ENCODE results near the gene BTN1A1.

BTN1A1 gene

GRCh38 chr6:26514984-26515383, 14.9 kb downstream of the BTN1A1 start:
- no peaks in the 10 kb centered on the region for H3K36me3 ChIP-seq (ENCODE audit: control insufficient read depth, low read length)
- TF ChIP-seq EZH2phosphoT487 (IDR thresholded peaks at IDR 0.05; ENCODE audit: borderline replicate concordance, low read length) (no peak), CTCF (IDR thresholded peaks at IDR 0.05; ENCODE audit: low read depth, low read length, poor library complexity, severe bottlenecking) (no peak)
- H3K4me1 ChIP-seq (ENCODE audit: control insufficient read depth, low read length), result peaks cover 13% of the 10 kb centered on the region
- no peaks in the 10 kb centered on the region for H3K27me3 ChIP-seq (ENCODE audit: control insufficient read depth, low read length)
- no peaks in the 10 kb centered on the region for H4K20me1 ChIP-seq (ENCODE audit: control insufficient read depth, insufficient read depth, low read depth, low read length)
- H3K4me3 ChIP-seq (ENCODE audit: low read length), result no peak overlapping the region
- no peaks in the 10 kb centered on the region for H3K9me3 ChIP-seq (ENCODE audit: control insufficient read depth, insufficient read depth, low read length)
- no peak overlapping the region for H3K27ac ChIP-seq (ENCODE audit: low read depth, low read length)
- H3F3A ChIP-seq (ENCODE audit: control insufficient read depth, insufficient read depth), result peaks cover 3% of the 10 kb centered on the region; the same call in 1 of the 2 replicates
- no peaks in the 10 kb centered on the region for H3K9me2 ChIP-seq (replicated peaks; ENCODE audit: control insufficient read depth, low read length)
- no peaks in the 10 kb centered on the region for H3K79me2 ChIP-seq (ENCODE audit: control insufficient read depth, low read length)
- no peak overlapping the region for H3K4me2 ChIP-seq (ENCODE audit: low read length)

- 0 out of 2 replicates have a peak, but pooled peaks cover 3% of the 10 kb centered on the region for H3K36me3 ChIP-seq (ENCODE audit: control insufficient read depth, low read length)
- peaks cover 16% of the 10 kb centered on the region for H3K4me1 ChIP-seq (ENCODE audit: control insufficient read depth, low read length)
- no peaks in the 10 kb centered on the region for H3K9me3 ChIP-seq (ENCODE audit: control insufficient read depth, insufficient read depth, low read length)
- no peak overlapping the region for H3K27ac ChIP-seq (ENCODE audit: low read depth, low read length)
- no peaks in the 10 kb centered on the region for H3K27me3 ChIP-seq (ENCODE audit: control insufficient read depth, low read length)
- H3K4me3 ChIP-seq (ENCODE audit: low read length), result no peak overlapping the region
- no peaks in the 10 kb centered on the region for H3K9me2 ChIP-seq (replicated peaks; ENCODE audit: control insufficient read depth, low read length)
- TF ChIP-seq EZH2phosphoT487 (IDR thresholded peaks at IDR 0.05; ENCODE audit: borderline replicate concordance, low read length), result no peak
- TF ChIP-seq CTCF (IDR thresholded peaks at IDR 0.05; ENCODE audit: low read depth, low read length, poor library complexity, severe bottlenecking), result no peak
- H3K4me2 ChIP-seq (ENCODE audit: low read length), result no peak overlapping the region
- no peaks in the 10 kb centered on the region for H3K79me2 ChIP-seq (ENCODE audit: control insufficient read depth, low read length)
- H3F3A ChIP-seq (ENCODE audit: control insufficient read depth, insufficient read depth), result peaks cover 3% of the 10 kb centered on the region
- no peaks in the 10 kb centered on the region for H4K20me1 ChIP-seq (ENCODE audit: control insufficient read depth, insufficient read depth, low read depth, low read length)
These were observed 16.7 kb downstream of the BTN1A1 start for GRCh38 chr6:26516481-26517427.

GRCh38 chr6:26519359-26519758, 19.3 kb downstream of the BTN1A1 start:
- Histone ChIP-seq H4K20me1 (ENCODE audit: control insufficient read depth, insufficient read depth, low read depth, low read length) (no peaks in the 10 kb centered on the region), H3K4me2 (ENCODE audit: low read length) (no peak overlapping the region), H3K27ac (ENCODE audit: low read depth, low read length) (no peak overlapping the region), H3K79me2 (ENCODE audit: control insufficient read depth, low read length) (no peaks in the 10 kb centered on the region), H3K27me3 (ENCODE audit: control insufficient read depth, low read length) (no peaks in the 10 kb centered on the region), H3K4me1 (ENCODE audit: control insufficient read depth, low read length) (peaks cover 23% of the 10 kb centered on the region), H3K9me3 (ENCODE audit: control insufficient read depth, insufficient read depth, low read length) (no peaks in the 10 kb centered on the region), H3K4me3 (ENCODE audit: low read length) (no peak overlapping the region), H3F3A (ENCODE audit: control insufficient read depth, insufficient read depth) (peaks cover 10% of the 10 kb centered on the region), H3K9me2 (replicated peaks; ENCODE audit: control insufficient read depth, low read length) (no peaks in the 10 kb centered on the region), H3K36me3 (ENCODE audit: control insufficient read depth, low read length) (0 out of 2 replicates have a peak, but pooled peaks cover 3% of the 10 kb centered on the region)
- TF ChIP-seq CTCF (IDR thresholded peaks at IDR 0.05; ENCODE audit: low read depth, low read length, poor library complexity, severe bottlenecking), result no peak
- no peak for TF ChIP-seq EZH2phosphoT487 (IDR thresholded peaks at IDR 0.05; ENCODE audit: borderline replicate concordance, low read length)

Data from DOHH2 (cell line).